Activated CD4-positive, alpha-beta T cell treated with anti-CD3 and anti-CD28 coated beads, Interleukin-2, Interleukin-4, amounts not matched to agents 100 ng/mL and 50 ng/mL, durations not matched to agents 16 hours and 8 hours (primary cell): ENCODE data around the gene SNRPA1.

ENCODE experiments used
- DNase-seq: peaks from one replicate; pipeline ENCODE4 v3.0.0-alpha.2; 2020; ENCODE audit warnings: low spot score

SNRPA1 gene

GRCh38 chr15:101294731-101295606 lies at the start of gene SNRPA1:
SNRPA1 (minus strand) TSS chr15:101295248; CDS start chr15:101295178, 70 bp downstream.
- peak; percentile 97 for DNase-seq

- no peak for DNase-seq
Measured at GRCh38 chr15:101342056-101342455, 47.0 kb upstream of the SNRPA1 start.

GRCh38 chr15:101338502-101339057 lies 43.5 kb upstream of the SNRPA1 start:
- no peak for DNase-seq

- DNase-seq: no peak
Measured at GRCh38 chr15:101337976-101338375, 42.9 kb upstream of the SNRPA1 start.

- DNase-seq: peak; percentile 58
Measured at GRCh38 chr15:101333907-101334789, 39.1 kb upstream of the SNRPA1 start.

GRCh38 chr15:101332061-101332467 lies 37.0 kb upstream of the SNRPA1 start:
- DNase-seq: no peak

- DNase-seq: no peak
Measured at GRCh38 chr15:101329867-101330380, 34.9 kb upstream of the SNRPA1 start.

- DNase-seq: no peak
Measured at GRCh38 chr15:101329309-101329863, 34.3 kb upstream of the SNRPA1 start.

- no peak for DNase-seq
Measured at GRCh38 chr15:101328001-101328400, 33.0 kb upstream of the SNRPA1 start.

- no peak for DNase-seq
Measured at GRCh38 chr15:101327147-101327740, 32.2 kb upstream of the SNRPA1 start.

- DNase-seq: no peak
Measured at GRCh38 chr15:101326462-101327146, 31.6 kb upstream of the SNRPA1 start.

- DNase-seq: no peak
Measured at GRCh38 chr15:101326026-101326315, 30.9 kb upstream of the SNRPA1 start.

GRCh38 chr15:101325263-101326025 lies 30.4 kb upstream of the SNRPA1 start:
- DNase-seq: no peak

GRCh38 chr15:101324524-101325177 lies 29.6 kb upstream of the SNRPA1 start:
- DNase-seq: no peak

GRCh38 chr15:101323793-101324523 lies 28.9 kb upstream of the SNRPA1 start:
- no peak for DNase-seq

GRCh38 chr15:101322854-101323477 lies 27.9 kb upstream of the SNRPA1 start:
- no peak for DNase-seq

GRCh38 chr15:101322016-101322695 lies 27.1 kb upstream of the SNRPA1 start:
- no peak for DNase-seq

- DNase-seq: peak; percentile 82
Measured at GRCh38 chr15:101320501-101321052, 25.5 kb upstream of the SNRPA1 start.
